ENCODE measurements around the gene IFT25. TPM values are rescaled to one million over a fixed set of nuclear protein-coding genes. Genes with fewer than 3 reads are reported as not detected.

IFT25 gene
- polyA plus RNA-seq, 1 donor from 2014 or later, result 106 TPM

GRCh38 chr1:53913352-53914033 lies 32.0 kb downstream of the IFT25 start:
- Histone ChIP-seq H3K27me3 (ENCODE audit: insufficient read depth, low read depth, low read length) (no peaks in the 10 kb centered on the region), H3K79me2 (replicated peaks; ENCODE audit: insufficient read depth, low read length) (no peaks in the 10 kb centered on the region), H2AFZ (ENCODE audit: low read depth, low read length) (no peak overlapping the region), H3F3A (ENCODE audit: insufficient read depth, low read length, poor library complexity, severe bottlenecking) (no peaks in the 10 kb centered on the region), H3K9me3 (ENCODE audit: low read length) (no peaks in the 10 kb centered on the region), H4K20me1 (ENCODE audit: insufficient read depth) (no peaks in the 10 kb centered on the region), H3K9me2 (ENCODE audit: insufficient read depth, low read length) (no peaks in the 10 kb centered on the region), H3K9ac (ENCODE audit: low read length) (no peak overlapping the region), H3K4me2 (ENCODE audit: low read length) (no peak overlapping the region), H3K36me3 (ENCODE audit: insufficient read depth, low read length) (no peaks in the 10 kb centered on the region), H3K4me3 (ENCODE audit: low read length) (no peak overlapping the region), H3K27ac (ENCODE audit: low read length) (no peak overlapping the region)
- TF ChIP-seq POLR2AphosphoS5 (IDR thresholded peaks at IDR 0.05) (no peak), EZH2 (IDR thresholded peaks at IDR 0.05; ENCODE audit: borderline replicate concordance, insufficient read depth, low read length, poor library complexity, severe bottlenecking) (no peak), TAF1 (IDR thresholded peaks at IDR 0.05; ENCODE audit: low read depth) (no peak), MXI1 (conservative IDR thresholded peaks at IDR 0.05; ENCODE audit: poor library complexity, severe bottlenecking) (no peak), RAD21 (conservative IDR thresholded peaks at IDR 0.05) (no peak), SMC3 (conservative IDR thresholded peaks at IDR 0.05; ENCODE audit: poor library complexity) (no peak), EP300 (conservative IDR thresholded peaks at IDR 0.05; ENCODE audit: poor library complexity, severe bottlenecking) (no peak)
- TF ChIP-seq, protein P1, sequence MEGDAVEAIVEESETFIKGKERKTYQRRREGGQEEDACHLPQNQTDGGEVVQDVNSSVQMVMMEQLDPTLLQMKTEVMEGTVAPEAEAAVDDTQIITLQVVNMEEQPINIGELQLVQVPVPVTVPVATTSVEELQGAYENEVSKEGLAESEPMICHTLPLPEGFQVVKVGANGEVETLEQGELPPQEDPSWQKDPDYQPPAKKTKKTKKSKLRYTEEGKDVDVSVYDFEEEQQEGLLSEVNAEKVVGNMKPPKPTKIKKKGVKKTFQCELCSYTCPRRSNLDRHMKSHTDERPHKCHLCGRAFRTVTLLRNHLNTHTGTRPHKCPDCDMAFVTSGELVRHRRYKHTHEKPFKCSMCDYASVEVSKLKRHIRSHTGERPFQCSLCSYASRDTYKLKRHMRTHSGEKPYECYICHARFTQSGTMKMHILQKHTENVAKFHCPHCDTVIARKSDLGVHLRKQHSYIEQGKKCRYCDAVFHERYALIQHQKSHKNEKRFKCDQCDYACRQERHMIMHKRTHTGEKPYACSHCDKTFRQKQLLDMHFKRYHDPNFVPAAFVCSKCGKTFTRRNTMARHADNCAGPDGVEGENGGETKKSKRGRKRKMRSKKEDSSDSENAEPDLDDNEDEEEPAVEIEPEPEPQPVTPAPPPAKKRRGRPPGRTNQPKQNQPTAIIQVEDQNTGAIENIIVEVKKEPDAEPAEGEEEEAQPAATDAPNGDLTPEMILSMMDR (IDR thresholded peaks at IDR 0.05; ENCODE audit: poor library complexity, severe bottlenecking), result no peak
- TF ChIP-seq, protein P2, sequence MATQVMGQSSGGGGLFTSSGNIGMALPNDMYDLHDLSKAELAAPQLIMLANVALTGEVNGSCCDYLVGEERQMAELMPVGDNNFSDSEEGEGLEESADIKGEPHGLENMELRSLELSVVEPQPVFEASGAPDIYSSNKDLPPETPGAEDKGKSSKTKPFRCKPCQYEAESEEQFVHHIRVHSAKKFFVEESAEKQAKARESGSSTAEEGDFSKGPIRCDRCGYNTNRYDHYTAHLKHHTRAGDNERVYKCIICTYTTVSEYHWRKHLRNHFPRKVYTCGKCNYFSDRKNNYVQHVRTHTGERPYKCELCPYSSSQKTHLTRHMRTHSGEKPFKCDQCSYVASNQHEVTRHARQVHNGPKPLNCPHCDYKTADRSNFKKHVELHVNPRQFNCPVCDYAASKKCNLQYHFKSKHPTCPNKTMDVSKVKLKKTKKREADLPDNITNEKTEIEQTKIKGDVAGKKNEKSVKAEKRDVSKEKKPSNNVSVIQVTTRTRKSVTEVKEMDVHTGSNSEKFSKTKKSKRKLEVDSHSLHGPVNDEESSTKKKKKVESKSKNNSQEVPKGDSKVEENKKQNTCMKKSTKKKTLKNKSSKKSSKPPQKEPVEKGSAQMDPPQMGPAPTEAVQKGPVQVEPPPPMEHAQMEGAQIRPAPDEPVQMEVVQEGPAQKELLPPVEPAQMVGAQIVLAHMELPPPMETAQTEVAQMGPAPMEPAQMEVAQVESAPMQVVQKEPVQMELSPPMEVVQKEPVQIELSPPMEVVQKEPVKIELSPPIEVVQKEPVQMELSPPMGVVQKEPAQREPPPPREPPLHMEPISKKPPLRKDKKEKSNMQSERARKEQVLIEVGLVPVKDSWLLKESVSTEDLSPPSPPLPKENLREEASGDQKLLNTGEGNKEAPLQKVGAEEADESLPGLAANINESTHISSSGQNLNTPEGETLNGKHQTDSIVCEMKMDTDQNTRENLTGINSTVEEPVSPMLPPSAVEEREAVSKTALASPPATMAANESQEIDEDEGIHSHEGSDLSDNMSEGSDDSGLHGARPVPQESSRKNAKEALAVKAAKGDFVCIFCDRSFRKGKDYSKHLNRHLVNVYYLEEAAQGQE (IDR thresholded peaks at IDR 0.05; ENCODE audit: borderline replicate concordance), result no peak

GRCh38 chr1:53911442-53911841 lies 34.1 kb downstream of the IFT25 start:
- H3K9me2 ChIP-seq (ENCODE audit: insufficient read depth, low read length), result no peaks in the 10 kb centered on the region
- H3K9me3 ChIP-seq (ENCODE audit: low read length), result no peaks in the 10 kb centered on the region
- no peaks in the 10 kb centered on the region for H3F3A ChIP-seq (ENCODE audit: insufficient read depth, low read length, poor library complexity, severe bottlenecking)
- no peak overlapping the region for H3K4me2 ChIP-seq (ENCODE audit: low read length)
- no peaks in the 10 kb centered on the region for H3K27me3 ChIP-seq (ENCODE audit: insufficient read depth, low read depth, low read length)
- H4K20me1 ChIP-seq (ENCODE audit: insufficient read depth), result no peaks in the 10 kb centered on the region
- no peak overlapping the region for H3K4me3 ChIP-seq (ENCODE audit: low read length)
- H3K36me3 ChIP-seq (ENCODE audit: insufficient read depth, low read length), result no peaks in the 10 kb centered on the region
- no peaks in the 10 kb centered on the region for H3K79me2 ChIP-seq (replicated peaks; ENCODE audit: insufficient read depth, low read length)
- H3K27ac ChIP-seq (ENCODE audit: low read length), result no peak overlapping the region
- no peak overlapping the region for H2AFZ ChIP-seq (ENCODE audit: low read depth, low read length)
- TF ChIP-seq EZH2 (IDR thresholded peaks at IDR 0.05; ENCODE audit: borderline replicate concordance, insufficient read depth, low read length, poor library complexity, severe bottlenecking) (no peak), RAD21 (conservative IDR thresholded peaks at IDR 0.05) (no peak), POLR2AphosphoS5 (IDR thresholded peaks at IDR 0.05) (no peak), SMC3 (conservative IDR thresholded peaks at IDR 0.05; ENCODE audit: poor library complexity) (no peak), MXI1 (conservative IDR thresholded peaks at IDR 0.05; ENCODE audit: poor library complexity, severe bottlenecking) (no peak), EP300 (conservative IDR thresholded peaks at IDR 0.05; ENCODE audit: poor library complexity, severe bottlenecking) (no peak), TAF1 (IDR thresholded peaks at IDR 0.05; ENCODE audit: low read depth) (no peak)
- TF ChIP-seq, protein P1 (IDR thresholded peaks at IDR 0.05; ENCODE audit: poor library complexity, severe bottlenecking), result no peak
- TF ChIP-seq, protein P2 (IDR thresholded peaks at IDR 0.05; ENCODE audit: borderline replicate concordance), result no peak
- H3K9ac ChIP-seq (ENCODE audit: low read length), result no peak overlapping the region

All from neural cell (in vitro differentiated cells).